ENCODE measurements around the gene RSPO4.

GRCh38 chr20:916125-916799, 85.8 kb downstream of the RSPO4 start, which contains the start of gene ANGPT4:
- no peak for TF ChIP-seq POLR2A (IDR thresholded peaks at IDR 0.05; ENCODE audit: low read depth)
- TF ChIP-seq, protein P1, sequence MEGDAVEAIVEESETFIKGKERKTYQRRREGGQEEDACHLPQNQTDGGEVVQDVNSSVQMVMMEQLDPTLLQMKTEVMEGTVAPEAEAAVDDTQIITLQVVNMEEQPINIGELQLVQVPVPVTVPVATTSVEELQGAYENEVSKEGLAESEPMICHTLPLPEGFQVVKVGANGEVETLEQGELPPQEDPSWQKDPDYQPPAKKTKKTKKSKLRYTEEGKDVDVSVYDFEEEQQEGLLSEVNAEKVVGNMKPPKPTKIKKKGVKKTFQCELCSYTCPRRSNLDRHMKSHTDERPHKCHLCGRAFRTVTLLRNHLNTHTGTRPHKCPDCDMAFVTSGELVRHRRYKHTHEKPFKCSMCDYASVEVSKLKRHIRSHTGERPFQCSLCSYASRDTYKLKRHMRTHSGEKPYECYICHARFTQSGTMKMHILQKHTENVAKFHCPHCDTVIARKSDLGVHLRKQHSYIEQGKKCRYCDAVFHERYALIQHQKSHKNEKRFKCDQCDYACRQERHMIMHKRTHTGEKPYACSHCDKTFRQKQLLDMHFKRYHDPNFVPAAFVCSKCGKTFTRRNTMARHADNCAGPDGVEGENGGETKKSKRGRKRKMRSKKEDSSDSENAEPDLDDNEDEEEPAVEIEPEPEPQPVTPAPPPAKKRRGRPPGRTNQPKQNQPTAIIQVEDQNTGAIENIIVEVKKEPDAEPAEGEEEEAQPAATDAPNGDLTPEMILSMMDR (IDR thresholded peaks at IDR 0.05): no peak
